Measurements from ENCODE around the gene PTPRN2. TPM values are rescaled to one million over a fixed set of nuclear protein-coding genes. Genes with fewer than 3 reads are reported as not detected.

The PTPRN2 gene
- total and polyA plus RNA-seq, 2 of the 8 experiments (the other 6 are each of a cell fraction or from before 2014, with no cell fraction given), result 2.6 to 4.5 TPM

- Histone ChIP-seq H2BK5ac (ENCODE audit: low read depth, low read length) (no peak overlapping the region), H3K4ac (replicated peaks; ENCODE audit: insufficient read length, low read depth, low read length) (no peak overlapping the region), H2BK120ac (replicated peaks; ENCODE audit: low read depth, low read length) (peak overlapping the region; percentile 31), H3K4me1 (replicated peaks in 1 of 4; ENCODE audit: control insufficient read depth in 3 of 4, insufficient read depth in 4 of 4, low read length in 3 of 4) (peaks cover 3 to 10% (median 8%) of the 10 kb centered on the region in 4 experiments; a peak in 5 of 7 replicates), H3K9me3 (ENCODE audit: insufficient read depth in 2 of 2, low read depth in 1 of 2, low read length in 1 of 2) (no peaks in the 10 kb centered on the region), H2BK15ac (ENCODE audit: low read length) (peak overlapping the region; percentile 9; the same call in 1 of the 2 replicates), H2BK20ac (ENCODE audit: low read length) (0 out of 2 replicates have a peak overlapping the region, but pooled peaks have one; percentile 55), H4K5ac (ENCODE audit: insufficient read length, low read depth, low read length) (no peak overlapping the region), H2AFZ (ENCODE audit: low read length) (no peak overlapping the region), H3K18ac (ENCODE audit: extremely low read depth, low read length) (no peak overlapping the region), H3K23ac (ENCODE audit: insufficient read length) (no peak overlapping the region), H3K14ac (ENCODE audit: insufficient read length) (no peak overlapping the region), H2AK5ac (ENCODE audit: low read depth, low read length) (no peak overlapping the region), H3K79me1 (ENCODE audit: low read depth, low read length) (no peaks in the 10 kb centered on the region), H3K4me2 (ENCODE audit: insufficient read depth in 1 of 2, low read depth in 2 of 2, low read length in 2 of 2) (no peak overlapping the region), H3K4me3 (ENCODE audit: extremely low read depth in 1 of 4, insufficient read depth in 2 of 4, low read depth in 3 of 4, low read length in 4 of 4) (no peak overlapping the region), H4K20me1 (replicated peaks in 1 of 2; ENCODE audit: control insufficient read depth in 1 of 2, insufficient read depth in 2 of 2, low read length in 2 of 2) (no peaks in the 10 kb centered on the region), H3K79me2 (ENCODE audit: control insufficient read depth in 1 of 2, insufficient read depth in 2 of 2, low read length in 2 of 2) (no peaks in the 10 kb centered on the region), H4K8ac (ENCODE audit: extremely low read depth, insufficient read depth, low read length) (no peak overlapping the region), H3K23me2 (ENCODE audit: low read depth, low read length) (no peaks in the 10 kb centered on the region), H3K36me3 (ENCODE audit: control insufficient read depth in 2 of 4, insufficient read depth in 4 of 4, low read length in 3 of 4) (no peaks in the 10 kb centered on the region), H3K27me3 (replicated peaks in 1 of 4; ENCODE audit: control insufficient read depth in 3 of 4, extremely low read depth in 1 of 4, insufficient read depth in 3 of 4, low read length in 3 of 4) (no peaks in the 10 kb centered on the region), H2BK12ac (ENCODE audit: low read depth, low read length) (peak overlapping the region; percentile 60; the same call in 1 of the 2 replicates), H3K56ac (replicated peaks; ENCODE audit: insufficient read length, low read depth, low read length) (no peak overlapping the region), H4K91ac (replicated peaks; ENCODE audit: insufficient read length, low read length) (no peak overlapping the region), H3K27ac (ENCODE audit: low read depth, low read length) (no peak overlapping the region), H3K9ac (replicated peaks in 1 of 4; ENCODE audit: extremely low read depth in 1 of 4, low read depth in 3 of 4, low read length in 3 of 4) (no peak overlapping the region)
- DNase-seq (ENCODE audit: low read depth in 1 of 2, low spot score in 2 of 2) (no peak), FAIRE-seq (no peak)
- ChIA-PET CTCF (ENCODE audit: partially characterized antibody) (no interaction called here), POLR2A (ENCODE audit: partially characterized antibody) (no interaction called here)
- WGBS, 2 experiments (ENCODE audit: extremely low coverage in 1 of 2, insufficient coverage in 1 of 2, insufficient read length in 1 of 2, insufficient replicate concordance in 2 of 2, low coverage in 1 of 2, low lambda C conversion rate in 2 of 2, missing lambda C conversion rate in 1 of 2), result 92% methylated on average over 11 of the region's 11 CpGs; no CpG with 5 or more reads in 1 of the 2 experiments
- TF ChIP-seq EP300 (IDR thresholded peaks at IDR 0.05; ENCODE audit: borderline replicate concordance in 1 of 2, low read depth in 2 of 2, low read length in 2 of 2), result no peak
- TF ChIP-seq ATF3 (IDR thresholded peaks at IDR 0.05; ENCODE audit: insufficient read depth, low read depth, low read length), result no peak
- TF ChIP-seq HDAC6 (IDR thresholded peaks at IDR 0.05; ENCODE audit: low read depth, low read length), result no peak
- TF ChIP-seq YY1 (IDR thresholded peaks at IDR 0.05; ENCODE audit: low read depth, low read length), result no peak
- TF ChIP-seq SP1 (IDR thresholded peaks at IDR 0.05; ENCODE audit: low read depth, low read length), result no peak
- no peak for TF ChIP-seq SAP30 (IDR thresholded peaks at IDR 0.05; ENCODE audit: insufficient read depth, insufficient replicate concordance, low read length)
- no peak for TF ChIP-seq CHD1 (IDR thresholded peaks at IDR 0.05; ENCODE audit: low read depth, low read length)
- no peak for TF ChIP-seq BCL11A (IDR thresholded peaks at IDR 0.05; ENCODE audit: low read depth in 2 of 2, low read length in 2 of 2)
- no peak for TF ChIP-seq CTCF (IDR thresholded peaks at IDR 0.05; ENCODE audit: control extremely low read depth in 1 of 3, insufficient read depth in 1 of 3, low read depth in 1 of 3, low read length in 3 of 3)
- no peak for TF ChIP-seq TAF1 (IDR thresholded peaks at IDR 0.05; ENCODE audit: low read depth, low read length)
- no peak for TF ChIP-seq JUN (IDR thresholded peaks at IDR 0.05; ENCODE audit: low read depth, low read length)
These were observed 687.6 kb downstream of the PTPRN2 start for GRCh38 chr7:157900011-157900410.

Measured in H1 (cell line).